HG02610 (cell line): Measurements from ENCODE around the gene KRTAP10-2.

ENCODE experiments used
- ATAC-seq: cut with Tn5 transposase; IDR thresholded peaks from one replicate; pipeline ENCODE4 v1.9.1; 2021; ENCODE audit warnings: mild to moderate bottlenecking, moderate library complexity; ENCODE audit not compliant: unreplicated experiment

The KRTAP10-2 gene

GRCh38 chr21:44540741-44541288, 10.5 kb downstream of the KRTAP10-2 start:
- no peak for ATAC-seq

GRCh38 chr21:44539991-44540666, 11.2 kb downstream of the KRTAP10-2 start, which contains the start of gene KRTAP10-1:
Gene KRTAP10-1 (minus strand): TSS chr21:44540195. CDS start chr21:44540150, 45 bp downstream.
- ATAC-seq = no peak

- no peak for ATAC-seq
Observed at GRCh38 chr21:44539046-44539445, 12.3 kb downstream of the KRTAP10-2 start.

- ATAC-seq = no peak
Observed at GRCh38 chr21:44537930-44538911, 13.1 kb downstream of the KRTAP10-2 start.

GRCh38 chr21:44535963-44536362, 15.3 kb downstream of the KRTAP10-2 start:
- no peak for ATAC-seq

- no peak for ATAC-seq
Observed at GRCh38 chr21:44534688-44535087, 16.6 kb downstream of the KRTAP10-2 start.

- ATAC-seq = no peak
Observed at GRCh38 chr21:44533891-44534627, 17.2 kb downstream of the KRTAP10-2 start.

- no peak for ATAC-seq
Observed at GRCh38 chr21:44533121-44533890, 18.0 kb downstream of the KRTAP10-2 start.

GRCh38 chr21:44532712-44533111, 18.6 kb downstream of the KRTAP10-2 start:
- no peak for ATAC-seq

- ATAC-seq = no peak
Observed at GRCh38 chr21:44531606-44532564, 19.4 kb downstream of the KRTAP10-2 start.

- ATAC-seq = no peak
Observed at GRCh38 chr21:44530903-44531605, 20.3 kb downstream of the KRTAP10-2 start.

GRCh38 chr21:44530221-44530902, 20.9 kb downstream of the KRTAP10-2 start:
- no peak for ATAC-seq

- ATAC-seq = no peak
Observed at GRCh38 chr21:44529503-44530125, 21.7 kb downstream of the KRTAP10-2 start.

GRCh38 chr21:44529011-44529421, 22.3 kb downstream of the KRTAP10-2 start:
- no peak for ATAC-seq

GRCh38 chr21:44528634-44528995, 22.7 kb downstream of the KRTAP10-2 start:
- no peak for ATAC-seq

- ATAC-seq = no peak
Observed at GRCh38 chr21:44527983-44528633, 23.2 kb downstream of the KRTAP10-2 start.
